GM18951 (cell line): ENCODE measurements around the gene PLEKHG4B.

Source experiments
- POLR2A ChIP-seq: IDR thresholded peaks from 4 replicates; pipeline ENCODE4 v1.6.1; 2011; ENCODE audit warnings: mild to moderate bottlenecking; ENCODE audit not compliant: insufficient read length, insufficient read depth; ENCODE audit errors: extremely low read depth
- in situ Hi-C: fragments of 300-500 bp; cut with MboI; formaldehyde crosslinking; loops from one replicate; pipeline ENCODE4 v1.12.0; 2022; ENCODE audit warnings: low sequenced_read_pairs, mixed read lengths, inconsistent platforms; ENCODE audit not compliant: unreplicated experiment

The PLEKHG4B gene

GRCh38 chr5:156411-157072, 64.6 kb downstream of the PLEKHG4B start:
- in situ Hi-C loops, result no loop called here
- no peak for TF ChIP-seq POLR2A

- no peak for TF ChIP-seq POLR2A
- in situ Hi-C loops, result no loop called here
Observed at GRCh38 chr5:157126-157715, 65.3 kb downstream of the PLEKHG4B start.

GRCh38 chr5:157801-158200, 65.8 kb downstream of the PLEKHG4B start:
- no peak for TF ChIP-seq POLR2A
- in situ Hi-C loops, result no loop called here

GRCh38 chr5:158807-159447, 67.0 kb downstream of the PLEKHG4B start:
- in situ Hi-C loops, result no loop called here
- TF ChIP-seq POLR2A, result no peak

- TF ChIP-seq POLR2A, result no peak
- in situ Hi-C loops, result no loop called here
Observed at GRCh38 chr5:159448-160172, 67.6 kb downstream of the PLEKHG4B start.

GRCh38 chr5:160173-160510, 68.2 kb downstream of the PLEKHG4B start:
- TF ChIP-seq POLR2A, result no peak
- in situ Hi-C loops, result no loop called here

- in situ Hi-C loops, result no loop called here
- TF ChIP-seq POLR2A, result no peak
Observed at GRCh38 chr5:160921-161802, 69.2 kb downstream of the PLEKHG4B start.

- no peak for TF ChIP-seq POLR2A
- in situ Hi-C loops, result no loop called here
Observed at GRCh38 chr5:161803-162110, 69.8 kb downstream of the PLEKHG4B start.

GRCh38 chr5:162190-162564, 70.2 kb downstream of the PLEKHG4B start:
- no peak for TF ChIP-seq POLR2A

GRCh38 chr5:162565-163337, 70.8 kb downstream of the PLEKHG4B start:
- in situ Hi-C loops, result no loop called here

More at GRCh38 chr5:162190-162564, 70.2 kb downstream of the PLEKHG4B start:
- in situ Hi-C loops, result no loop called here

GRCh38 chr5:163338-163620, 71.3 kb downstream of the PLEKHG4B start:
- no peak for TF ChIP-seq POLR2A
- in situ Hi-C loops, result no loop called here

More at GRCh38 chr5:162565-163337, 70.8 kb downstream of the PLEKHG4B start:
- TF ChIP-seq POLR2A, result no peak

GRCh38 chr5:163841-164240, 71.9 kb downstream of the PLEKHG4B start:
- in situ Hi-C loops, result no loop called here
- TF ChIP-seq POLR2A, result no peak
